T-helper 2 cell (primary cell): ENCODE measurements around the gene TMEM30A.
A peak's percentile ranks its signal among the peaks of the same experiment; 100 is the strongest.

Experiments used
- DNase-seq, 5 experiments: peaks; one replicate each; pipeline versions ENCODE4 v3.0.0 to v3.0.0-alpha.2; 2012 to 2022

TMEM30A gene

DNA sequence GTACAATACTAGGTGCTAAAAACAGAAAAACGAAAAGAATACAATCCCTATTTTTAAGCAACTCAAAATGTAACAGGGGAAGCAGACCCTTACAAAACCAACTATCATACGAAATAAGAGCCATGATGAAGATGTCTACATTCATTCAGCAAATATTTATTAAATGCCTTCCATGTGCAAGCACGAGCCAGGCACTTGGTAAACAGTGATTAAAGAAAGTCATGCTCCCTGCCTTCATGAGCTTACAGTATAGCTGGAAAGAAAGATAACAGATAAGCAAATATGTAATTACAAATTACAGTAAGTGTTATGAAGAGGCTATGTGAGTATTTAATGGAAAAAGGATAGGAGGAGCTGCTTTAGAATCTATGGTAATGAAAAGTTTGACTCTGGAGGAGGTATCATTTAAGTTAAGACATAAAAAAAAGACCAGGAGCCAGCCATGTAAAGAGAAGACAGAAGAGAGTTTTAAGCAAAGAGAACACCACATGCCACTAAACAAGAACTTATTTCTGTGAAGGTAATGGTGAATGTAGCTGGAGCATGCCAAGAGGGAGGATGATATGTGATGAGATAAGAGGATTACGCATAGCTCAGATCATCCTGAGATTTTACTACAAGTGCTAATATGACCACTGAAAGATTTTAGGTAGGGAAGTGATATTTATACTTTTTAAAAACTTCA, 21.7 kb downstream of the TMEM30A start:
- DNase-seq: no peak

DNA sequence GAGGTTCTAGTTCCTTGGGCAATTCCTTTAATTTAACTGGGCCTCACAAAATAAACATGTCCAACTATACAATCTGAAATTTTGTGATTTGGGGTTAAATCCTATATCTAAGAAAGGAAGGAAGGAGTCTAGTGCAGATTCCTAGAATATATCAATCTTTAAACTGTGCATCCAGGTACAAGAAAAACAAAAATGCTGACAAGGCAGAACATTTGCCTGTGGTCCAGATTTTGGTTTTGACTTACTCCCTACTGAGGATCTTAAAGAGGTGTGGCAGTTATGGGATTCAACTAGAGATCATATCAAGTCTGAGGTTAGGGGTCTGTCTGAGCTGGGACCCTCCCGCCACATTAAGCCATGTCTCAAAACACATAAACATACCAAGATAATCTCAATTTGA, 23.3 kb downstream of the TMEM30A start:
- no peak for DNase-seq

DNA sequence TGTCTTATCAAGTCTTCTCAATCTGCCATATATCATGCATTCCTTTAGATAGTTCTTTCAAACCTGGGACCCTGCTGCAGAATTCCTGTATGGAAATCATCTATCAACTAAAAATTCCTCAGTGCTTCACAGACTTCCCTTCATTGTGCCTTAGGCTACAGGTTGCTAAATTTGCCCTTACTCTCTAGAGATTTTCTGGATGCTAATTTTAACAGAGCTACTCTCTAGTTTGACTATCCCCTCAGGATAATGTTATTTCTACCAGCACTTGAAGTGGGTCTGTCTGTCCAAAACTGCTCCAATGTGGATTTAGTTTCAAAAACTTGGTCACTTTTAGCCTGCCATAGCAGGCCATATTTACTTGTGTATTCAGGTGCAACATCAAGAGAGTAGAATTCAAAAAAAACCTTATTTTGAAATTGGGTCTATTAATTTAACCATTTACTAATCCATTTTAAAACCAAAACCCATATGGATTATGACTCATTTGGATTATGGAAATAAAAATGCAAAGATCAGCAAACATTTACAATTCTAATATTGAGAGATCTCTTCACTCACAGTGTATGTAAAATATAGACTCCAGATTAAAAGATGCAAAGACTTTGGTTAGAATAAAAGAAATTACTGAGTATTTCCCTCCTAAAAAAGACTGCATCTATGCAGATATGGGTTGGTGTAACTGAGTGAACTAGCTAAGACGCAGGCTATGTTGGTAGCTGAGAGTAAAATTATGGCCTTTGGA, 27.1 kb downstream of the TMEM30A start:
- DNase-seq: no peak

DNA sequence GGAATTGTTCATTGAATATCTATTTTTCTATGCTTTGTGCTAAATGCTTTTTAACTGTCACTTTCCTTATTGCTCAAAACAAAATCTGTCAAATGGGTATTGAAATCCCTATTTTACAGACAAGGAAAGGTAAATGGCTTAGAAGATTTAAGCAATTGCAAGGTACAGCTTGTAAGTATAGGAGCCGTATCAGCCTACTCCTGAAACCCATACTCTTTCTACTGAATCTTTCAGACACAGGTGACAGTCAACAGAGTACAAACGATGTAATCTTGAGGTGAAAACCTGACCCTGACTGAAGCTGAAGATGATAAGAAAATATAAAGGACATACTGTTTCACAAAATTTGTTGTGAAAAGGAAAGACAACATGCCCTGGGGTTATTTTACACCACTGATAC, 34.0 kb downstream of the TMEM30A start:
- DNase-seq: no peak

DNA sequence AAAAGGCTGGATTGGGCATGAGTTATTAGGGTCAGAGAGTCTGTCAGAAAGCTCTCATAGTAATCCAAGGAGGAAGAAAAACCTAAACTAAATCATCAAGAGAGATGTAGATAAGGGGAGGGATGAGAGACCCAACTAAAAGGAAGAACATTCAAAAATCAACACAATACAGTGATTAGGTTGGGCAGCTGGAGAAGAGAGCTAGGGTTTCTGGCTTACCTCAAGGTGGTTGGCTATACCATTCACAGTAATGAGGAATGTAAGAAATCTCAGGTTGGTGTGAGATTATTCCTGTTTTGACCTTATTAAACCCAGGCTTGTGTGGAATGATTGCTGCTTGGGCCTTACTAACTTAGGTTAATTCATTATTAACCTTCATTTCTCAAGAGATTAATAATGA, 34.8 kb downstream of the TMEM30A start:
- no peak for DNase-seq

DNA sequence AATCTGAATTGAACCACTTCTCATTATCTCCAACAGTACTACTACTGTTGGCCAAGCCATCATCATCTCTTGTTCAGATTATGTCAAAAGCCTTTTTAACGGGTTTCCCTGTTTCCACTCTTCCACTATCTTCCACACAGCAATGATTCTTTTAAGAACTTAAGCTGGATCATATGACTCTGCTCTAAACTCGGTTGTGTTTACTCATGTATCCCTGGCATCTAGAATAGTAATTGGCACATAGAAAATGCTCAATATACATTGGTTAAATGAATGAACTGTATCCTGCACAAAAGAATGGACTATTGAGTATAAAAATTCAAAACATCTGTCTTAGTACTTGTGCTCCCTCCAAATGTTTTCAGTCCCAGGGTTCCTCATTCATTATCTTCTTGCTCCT, 38.2 kb downstream of the TMEM30A start:
- DNase-seq: no peak

DNA sequence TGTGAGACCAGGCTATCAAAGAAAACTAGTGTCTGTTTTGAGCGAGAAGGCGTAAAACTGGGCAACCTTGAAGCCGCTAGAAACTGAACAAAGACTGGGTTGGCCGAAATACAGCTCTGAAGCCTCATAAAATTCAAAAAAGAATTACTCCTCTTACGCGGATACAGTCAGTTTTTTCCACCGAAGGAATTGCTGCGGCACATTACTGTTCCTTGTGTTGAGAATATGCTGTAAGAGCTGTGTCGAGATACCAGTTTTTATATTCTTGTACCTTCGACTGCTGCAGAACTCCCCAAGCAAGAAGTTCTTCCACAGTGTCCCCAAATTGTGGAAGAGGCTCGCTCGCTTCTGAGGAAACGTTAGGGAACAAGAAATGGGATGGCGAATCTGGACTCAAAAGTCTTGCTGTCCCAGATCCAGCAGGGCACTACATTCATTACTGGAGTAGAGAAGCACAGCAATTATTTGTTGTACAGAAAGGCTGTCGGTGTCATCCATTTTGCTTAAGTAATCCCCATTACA, 40.5 kb downstream of the TMEM30A start:
- DNase-seq: peak in 1 of 5 experiments; percentile 4

DNA sequence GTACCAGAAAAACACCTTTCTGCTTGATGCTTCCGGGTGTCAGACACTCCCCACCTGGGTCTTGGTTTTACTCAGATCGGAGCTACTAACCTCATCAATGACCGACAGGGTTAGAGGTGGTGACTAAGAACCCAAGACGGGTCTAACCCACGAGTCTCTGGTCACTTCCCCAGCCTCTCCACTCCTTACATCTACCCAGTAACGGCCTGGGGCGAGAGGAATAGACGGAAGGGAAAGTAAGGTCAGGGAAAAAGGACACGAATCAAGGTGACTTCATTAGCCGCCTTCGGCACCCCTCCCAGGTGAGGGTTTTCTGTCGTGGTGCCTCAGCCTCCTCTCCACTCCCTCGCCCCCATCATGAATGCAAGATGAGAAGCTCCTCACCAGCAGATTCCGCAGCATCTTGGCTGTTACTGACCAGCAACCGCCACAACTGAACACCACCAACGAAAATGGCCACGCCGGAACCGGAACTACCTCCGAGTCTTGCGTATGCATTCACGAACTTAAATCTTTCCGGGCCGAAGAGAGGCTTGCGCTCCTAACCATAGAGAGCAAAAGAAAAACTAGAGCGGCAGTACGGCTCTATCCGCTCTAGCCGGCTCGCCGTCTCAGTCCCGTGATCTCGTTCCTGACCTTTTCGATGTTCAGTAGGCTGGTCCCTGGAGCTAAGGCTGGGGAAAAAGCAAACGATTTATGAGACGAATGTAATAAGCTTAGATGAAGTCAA, 41.1 kb downstream of the TMEM30A start, which contains the start of gene COX7A2:
Gene COX7A2 (minus strand): TSS at position 469 of the 730 bp plus-strand sequence. CDS start 67 bp downstream, at position 402.
- peak; percentile 54 to 97 (median 77) for DNase-seq

DNA sequence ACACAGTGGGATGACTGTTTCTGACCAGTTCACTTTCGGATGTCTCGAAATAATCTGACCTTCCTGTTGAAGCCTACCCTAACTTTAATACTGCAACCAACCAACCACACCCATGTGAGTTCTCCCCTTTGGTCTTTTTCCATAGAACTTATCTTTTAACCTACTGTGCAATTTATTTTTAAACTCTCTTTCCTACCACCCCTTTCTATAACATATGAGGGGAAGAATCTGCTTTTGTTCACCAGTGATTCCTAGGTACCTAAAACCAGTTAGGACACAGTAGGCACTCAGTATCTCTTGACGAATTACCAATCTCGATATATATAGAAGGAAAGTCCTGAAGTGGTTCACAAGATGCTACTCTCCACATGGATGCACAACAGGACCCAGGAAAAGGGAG, 48.0 kb downstream of the TMEM30A start:
- DNase-seq: no peak

DNA sequence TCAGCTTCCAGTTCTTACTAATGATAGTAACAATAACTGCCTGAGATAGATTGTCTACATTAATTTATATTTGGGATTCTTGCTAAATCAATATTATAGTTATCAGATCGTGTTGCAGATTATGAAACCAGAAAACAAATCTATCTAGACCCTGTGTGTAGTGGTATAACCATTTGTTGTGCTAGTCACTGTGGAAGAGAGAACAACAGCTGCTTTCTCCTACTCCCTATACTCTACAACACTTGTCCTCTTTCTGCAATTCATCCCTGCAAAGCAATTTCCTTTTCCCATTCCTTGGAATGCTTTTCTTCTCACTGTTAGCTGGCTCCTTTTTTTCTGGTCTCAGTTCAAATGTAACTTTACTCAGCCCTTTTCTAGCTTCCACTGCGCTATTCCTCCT, 49.3 kb downstream of the TMEM30A start:
- DNase-seq: no peak

DNA sequence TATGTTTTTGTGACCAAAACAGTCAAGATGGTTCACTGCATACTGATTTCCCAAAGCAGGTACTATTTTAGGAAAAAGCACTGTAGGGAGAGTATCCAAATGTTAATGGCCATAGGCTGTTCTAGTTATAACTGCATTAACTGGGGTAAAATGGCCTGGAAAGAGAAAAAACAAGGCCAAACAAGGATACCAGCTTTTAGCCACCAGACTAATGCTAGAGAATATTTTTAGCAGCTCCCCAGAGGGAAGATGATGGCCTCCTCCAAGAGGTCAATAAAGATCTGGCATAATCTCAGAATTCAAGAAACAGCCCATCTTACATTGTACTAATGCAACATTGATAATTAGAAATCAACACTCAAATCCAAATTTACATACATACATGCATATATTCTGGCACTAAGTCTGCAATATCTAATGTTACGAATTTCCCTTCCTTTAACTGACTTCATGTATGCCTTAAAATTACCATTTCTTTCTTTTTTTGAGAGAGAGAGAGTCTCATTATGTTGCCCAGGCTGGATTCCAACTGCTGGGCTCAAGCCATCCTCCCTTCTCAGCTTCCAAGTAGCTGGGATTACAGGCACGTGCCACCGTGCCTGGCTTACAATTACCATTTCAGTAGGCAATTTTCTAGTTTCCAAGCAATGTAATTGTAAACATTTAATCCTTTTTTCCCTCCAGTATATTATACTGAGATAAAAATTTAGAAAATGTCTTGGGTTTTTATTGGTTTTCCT, 50.3 kb downstream of the TMEM30A start:
- no peak for DNase-seq

DNA sequence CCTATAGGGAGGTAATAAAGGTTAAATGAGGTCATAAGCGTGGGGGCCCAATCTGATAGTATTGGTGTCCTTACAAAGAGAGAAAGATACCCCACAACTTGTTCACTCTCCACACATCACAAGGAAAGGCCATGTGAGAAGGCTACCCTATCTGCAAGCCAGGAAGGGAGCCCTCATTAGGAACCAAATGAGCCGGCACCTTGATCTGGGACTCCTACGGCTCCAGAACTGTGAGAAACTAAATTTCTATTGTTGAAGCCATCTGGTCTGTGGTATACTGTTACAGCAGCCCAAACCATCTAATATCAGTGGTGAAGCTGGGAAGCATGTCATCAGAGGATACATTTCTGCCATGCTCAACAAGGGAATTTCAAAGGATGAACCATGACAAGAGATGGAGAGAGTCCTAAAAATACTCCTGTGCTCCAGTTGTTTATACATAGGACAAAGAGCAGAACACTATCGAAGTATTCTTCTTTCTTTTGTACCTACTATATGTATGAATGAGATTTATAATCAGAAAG, 51.4 kb downstream of the TMEM30A start:
- no peak for DNase-seq

DNA sequence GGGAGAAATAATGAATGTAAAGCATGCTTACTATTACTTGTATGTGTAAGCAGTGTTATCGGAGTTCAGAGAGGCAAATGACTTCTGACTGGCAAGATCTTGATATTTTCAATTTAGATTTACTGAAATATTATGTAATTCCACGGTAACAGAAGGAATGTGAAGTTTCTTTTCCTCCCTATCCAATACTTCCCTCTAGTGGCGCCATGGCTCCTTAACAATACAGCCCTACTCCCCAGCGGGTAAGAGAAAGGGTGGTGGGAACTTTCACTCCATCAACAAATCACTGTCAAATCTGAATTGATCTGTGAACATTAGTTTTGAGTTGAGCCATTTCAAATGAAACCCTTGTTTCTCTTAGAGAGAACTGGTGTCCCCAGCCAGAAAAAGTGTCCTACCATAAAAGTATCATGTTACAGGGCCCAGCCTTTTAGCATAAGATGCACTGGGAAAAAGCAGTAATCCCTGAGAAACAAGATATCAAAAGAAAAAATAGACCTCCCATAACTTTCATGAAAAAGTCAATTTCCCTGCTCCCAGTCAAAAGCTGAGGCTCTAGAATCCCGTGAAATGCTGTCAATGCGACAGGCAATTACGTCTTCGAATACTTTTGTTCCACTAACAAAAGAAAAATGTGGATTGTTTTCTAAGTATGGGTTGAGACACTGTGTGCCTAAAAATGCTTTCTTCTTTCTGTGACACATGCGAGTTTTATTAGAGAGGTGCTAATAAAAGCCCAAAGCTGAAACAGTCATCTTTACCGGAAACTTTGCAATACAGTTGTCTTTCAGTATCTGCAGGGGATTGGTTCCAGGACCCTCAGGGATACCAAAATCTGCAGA, 53.9 kb downstream of the TMEM30A start:
- DNase-seq: no peak

DNA sequence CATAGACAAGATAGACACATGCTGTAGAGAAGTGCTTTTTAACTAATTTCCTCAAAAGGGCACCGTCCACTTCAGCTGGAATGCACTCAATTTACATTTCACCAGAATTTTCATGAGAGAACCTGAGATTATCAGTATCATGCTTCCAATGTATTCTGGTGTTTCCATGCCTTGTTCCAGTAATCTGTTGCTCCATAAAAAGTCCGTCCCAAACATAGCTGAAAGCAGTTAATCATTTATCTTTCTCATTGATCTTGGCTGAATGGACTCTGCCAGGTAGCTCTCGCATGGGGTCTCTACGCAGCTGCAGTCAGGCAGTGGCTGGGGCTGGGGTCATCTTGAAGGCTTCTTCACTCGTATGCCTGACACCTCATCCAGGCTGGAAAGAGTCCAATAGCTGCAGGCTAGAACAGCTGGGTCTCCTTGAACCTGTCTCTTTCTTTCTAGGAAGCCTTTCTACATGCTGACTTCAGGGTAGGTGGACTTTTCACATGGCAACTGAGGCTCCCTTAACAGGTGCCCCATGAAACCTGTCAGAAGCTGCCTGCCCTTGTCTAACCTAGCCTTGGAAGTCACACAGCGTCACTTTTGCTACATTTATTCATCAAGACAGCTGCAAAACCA, 60.2 kb downstream of the TMEM30A start:
- no peak for DNase-seq

DNA sequence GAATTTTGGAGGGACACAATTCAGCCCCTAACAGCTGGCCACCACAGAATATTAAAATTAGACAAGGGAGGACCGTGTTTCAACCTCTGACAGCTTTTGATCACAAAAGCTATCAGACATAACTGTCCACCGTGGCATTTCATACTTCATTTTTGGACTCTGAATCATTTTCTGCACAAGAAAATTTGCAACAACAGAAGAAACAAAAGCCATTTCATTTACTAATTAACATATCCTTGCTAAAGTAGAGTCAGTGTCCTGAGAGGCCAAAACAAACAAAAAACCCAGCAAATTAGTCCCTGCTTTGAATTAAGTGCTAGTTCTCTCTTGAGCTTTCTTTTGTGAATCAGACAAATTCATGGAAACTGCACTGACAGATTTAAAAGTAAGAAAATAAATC, 61.2 kb downstream of the TMEM30A start:
- no peak for DNase-seq

DNA sequence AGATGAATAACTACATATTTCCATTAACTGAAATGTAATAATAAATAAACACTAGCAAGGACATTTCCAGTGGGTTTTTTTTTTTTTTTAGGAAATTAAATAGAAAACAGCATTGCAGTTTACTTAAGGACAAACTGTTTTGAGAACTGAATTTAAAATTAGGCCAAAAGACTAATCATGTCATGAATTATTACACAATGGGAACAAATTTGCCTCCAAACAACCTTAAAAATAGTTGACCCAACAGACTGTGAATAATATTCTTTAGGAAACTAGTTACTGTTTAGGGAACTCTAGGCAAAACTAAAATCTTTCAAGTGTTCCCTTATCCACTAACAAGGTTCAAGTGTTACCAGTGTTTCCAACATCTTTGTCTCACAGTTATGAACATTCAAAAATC, 62.3 kb downstream of the TMEM30A start:
- DNase-seq: no peak

DNA sequence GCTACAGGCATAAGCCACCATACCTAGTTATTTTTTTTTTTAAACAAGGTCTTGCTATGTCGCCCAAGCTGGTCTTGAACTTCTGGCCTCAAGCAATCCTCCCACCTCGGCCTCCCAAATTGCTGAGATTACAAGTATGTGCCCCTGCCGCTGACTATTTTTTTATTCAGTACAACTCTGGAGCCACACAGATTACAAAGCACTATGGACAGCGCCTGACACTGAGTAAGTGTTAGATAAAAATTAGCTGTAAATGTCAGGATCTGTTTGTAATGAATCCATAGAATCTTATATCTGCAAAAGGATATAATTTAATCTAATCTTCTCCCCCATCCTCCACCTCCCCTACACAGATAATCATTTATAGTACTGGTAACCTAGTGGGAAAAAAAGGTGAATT, 63.5 kb downstream of the TMEM30A start:
- DNase-seq: no peak

DNA sequence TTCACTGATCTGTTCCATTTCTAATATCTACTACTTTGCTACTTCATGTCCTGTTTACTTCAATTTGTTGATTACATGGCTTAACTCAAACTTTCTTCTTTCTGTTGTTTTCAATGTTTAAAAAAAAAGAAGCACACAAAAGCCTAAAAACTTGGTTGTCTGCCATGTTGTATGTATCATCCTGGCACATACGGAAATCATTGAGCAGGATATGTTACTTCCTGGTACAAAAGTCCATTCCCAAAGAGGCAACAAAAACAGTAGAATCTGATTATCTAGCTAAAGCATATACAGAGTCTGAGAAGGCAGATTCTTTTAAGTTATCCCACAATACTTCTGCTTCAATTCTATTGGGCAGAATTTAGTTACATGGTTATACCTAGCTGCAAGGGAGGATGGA, 64.2 kb downstream of the TMEM30A start:
- DNase-seq: no peak

DNA sequence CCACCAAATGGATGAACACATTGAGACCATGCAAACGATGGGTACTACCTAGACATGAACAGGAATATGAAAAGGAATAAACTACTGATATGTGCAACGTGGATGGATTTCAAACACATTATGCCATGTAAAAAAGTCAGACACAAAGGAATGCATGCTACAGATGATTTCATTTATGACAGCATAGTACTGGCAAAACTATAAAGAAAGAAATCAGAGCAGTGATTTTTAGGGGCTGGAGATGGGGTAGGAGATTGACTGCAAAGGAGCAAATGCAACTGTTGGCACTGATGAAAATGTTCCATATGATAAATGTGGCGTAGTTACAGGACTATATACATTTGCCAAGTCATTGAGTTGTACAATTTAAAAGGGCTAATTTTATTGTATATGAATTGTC, 65.3 kb downstream of the TMEM30A start:
- no peak for DNase-seq

DNA sequence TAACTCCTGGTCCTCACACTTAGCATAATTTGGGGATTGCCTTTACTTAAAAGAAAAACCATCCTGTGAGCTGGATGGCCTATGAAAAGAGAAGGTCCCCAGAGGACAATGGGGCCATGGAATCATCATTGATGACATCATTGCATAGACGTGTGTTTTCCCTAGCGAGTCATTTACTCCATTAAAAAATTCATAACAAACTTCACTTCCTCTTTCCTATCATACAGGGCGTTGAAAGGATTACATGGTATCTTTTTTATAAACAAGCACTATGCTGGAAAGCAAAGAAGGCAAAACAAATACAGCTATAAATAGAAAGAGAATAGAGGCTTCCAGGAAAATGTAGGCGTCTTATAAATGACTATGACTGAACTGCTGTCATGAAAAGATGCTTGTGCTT, 67.4 kb downstream of the TMEM30A start:
- no peak for DNase-seq

DNA sequence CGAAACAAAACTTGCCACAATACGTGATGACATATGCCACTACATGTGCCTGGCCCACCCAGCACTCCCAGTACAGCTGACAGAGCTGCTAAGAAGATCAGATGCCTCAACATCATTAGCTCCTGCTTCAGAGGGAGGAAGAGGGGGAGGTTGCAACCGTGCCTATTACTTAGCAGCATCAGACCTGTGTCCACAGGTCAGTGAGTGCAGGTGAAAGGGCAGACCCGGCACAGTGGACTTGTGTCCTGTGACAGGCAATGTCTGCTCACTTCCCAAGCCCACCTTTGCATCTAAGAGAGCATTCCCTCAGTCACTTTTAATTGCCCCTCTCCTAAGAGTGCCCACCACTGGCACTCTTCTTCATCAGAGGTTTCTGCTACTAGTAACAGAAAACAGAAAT, 69.3 kb downstream of the TMEM30A start:
- no peak for DNase-seq
